Activated CD8-positive, alpha-beta memory T cell treated with anti-CD3 and anti-CD28 coated beads for 36 hours (primary cell): ENCODE results near the gene CACNA2D4. TPM values are rescaled to one million over a fixed set of nuclear protein-coding genes. Genes with fewer than 3 reads are reported as not detected.

Source experiments
- CTCF ChIA-PET: fragments of 350-600 bp; sonication (Branson Sonifier 250); formaldehyde crosslinking; loops from one replicate; lab custom pipeline; 2021; ENCODE audit warnings: antibody characterized with exemption; lab: Charles Lee
- POLR2A ChIA-PET: fragments of 350-600 bp; sonication (Branson Sonifier 250); formaldehyde crosslinking; loops from one replicate; lab custom pipeline; 2021; ENCODE audit warnings: antibody characterized with exemption; lab: Charles Lee
- total RNA-seq, 2 experiments: library from RNA; stranded (reverse); gene quantifications; one replicate each; pipeline ENCODE4 v1.2.3, GENCODE V29; 2021

Gene CACNA2D4
- total RNA-seq, 2 experiments from 2014 or later, result 4.1 to 6.2 TPM

GRCh38 chr12:1840981-1841425, 77.4 kb downstream of the CACNA2D4 start:
- POLR2A ChIA-PET, result no interaction called here
- CTCF ChIA-PET, result no interaction called here

- CTCF ChIA-PET, result interaction anchor here (0.5 kb wide), 1 partner anchor 905 kb away, joined by 4 read pairs; no protein-coding TSS in a partner anchor
- POLR2A ChIA-PET, result no interaction called here
These were observed 78.2 kb downstream of the CACNA2D4 start for GRCh38 chr12:1839956-1840951.

GRCh38 chr12:1839464-1839863, 79.0 kb downstream of the CACNA2D4 start:
- CTCF ChIA-PET, result no interaction called here
- POLR2A ChIA-PET, result no interaction called here

- ChIA-PET POLR2A (no interaction called here), CTCF (no interaction called here)
These were observed 79.5 kb downstream of the CACNA2D4 start for GRCh38 chr12:1838994-1839365.

GRCh38 chr12:1838205-1838993, 80.1 kb downstream of the CACNA2D4 start:
- ChIA-PET POLR2A (no interaction called here), CTCF (no interaction called here)

- POLR2A ChIA-PET, result no interaction called here
- CTCF ChIA-PET, result interaction anchor here (0.7 kb wide), 1 partner anchor 102 kb away, joined by 3 read pairs; no protein-coding TSS in a partner anchor
These were observed 80.8 kb downstream of the CACNA2D4 start for GRCh38 chr12:1837541-1838204.

GRCh38 chr12:1836854-1837421, 81.5 kb downstream of the CACNA2D4 start:
- ChIA-PET CTCF (no interaction called here), POLR2A (no interaction called here)

- CTCF ChIA-PET, result no interaction called here
- POLR2A ChIA-PET, result no interaction called here
These were observed 82.1 kb downstream of the CACNA2D4 start for GRCh38 chr12:1836241-1836803.

- ChIA-PET POLR2A (no interaction called here), CTCF (no interaction called here)
These were observed 83.0 kb downstream of the CACNA2D4 start for GRCh38 chr12:1835211-1836131.

- POLR2A ChIA-PET, result no interaction called here
These were observed 84.1 kb downstream of the CACNA2D4 start for GRCh38 chr12:1834186-1834925.

GRCh38 chr12:1833596-1834028, 84.8 kb downstream of the CACNA2D4 start:
- CTCF ChIA-PET, result no interaction called here
- POLR2A ChIA-PET, result no interaction called here

More at GRCh38 chr12:1834186-1834925, 84.1 kb downstream of the CACNA2D4 start:
- CTCF ChIA-PET, result no interaction called here

GRCh38 chr12:1832801-1833595, 85.5 kb downstream of the CACNA2D4 start:
- ChIA-PET POLR2A (no interaction called here), CTCF (no interaction called here)

- ChIA-PET CTCF (no interaction called here), POLR2A (no interaction called here)
These were observed 87.2 kb downstream of the CACNA2D4 start for GRCh38 chr12:1830981-1831963.

GRCh38 chr12:1830401-1830845, 88.0 kb downstream of the CACNA2D4 start:
- ChIA-PET CTCF (no interaction called here), POLR2A (no interaction called here)

GRCh38 chr12:1829306-1829900, 89.0 kb downstream of the CACNA2D4 start:
- CTCF ChIA-PET, result no interaction called here
- POLR2A ChIA-PET, result no interaction called here
